Activated naive CD4-positive, alpha-beta T cell treated with anti-CD3 and anti-CD28 coated beads, Interleukin-2, amount 10 ng/mL, durations not matched to agents 7 days and 5 days (primary cell): Measurements from ENCODE around the gene SNX24.

ENCODE experiments used
- CTCF ChIA-PET: fragments of 350-600 bp; sonication (Branson Sonifier 250); formaldehyde crosslinking; loops from one replicate; lab custom pipeline; 2021; ENCODE audit warnings: antibody characterized with exemption; lab: Charles Lee
- DNase-seq: peaks from one replicate; pipeline ENCODE4 v3.0.0-alpha.2; 2020
- H3K27ac Mint-ChIP-seq: one replicate; pipeline ENCODE4 v1.8.0; 2021; ENCODE audit warnings: mild to moderate bottlenecking, moderate library complexity, mixed read lengths
- H3K27me3 Mint-ChIP-seq: one replicate; pipeline ENCODE4 v1.8.0; 2021; ENCODE audit warnings: mild to moderate bottlenecking, mixed read lengths
- H3K36me3 Mint-ChIP-seq: one replicate; pipeline ENCODE4 v1.8.0; 2021; ENCODE audit warnings: mixed read lengths
- H3K4me1 Mint-ChIP-seq: one replicate; pipeline ENCODE4 v1.8.0; 2021; ENCODE audit warnings: mixed read lengths
- H3K4me3 Mint-ChIP-seq: one replicate; pipeline ENCODE4 v1.8.0; 2021; ENCODE audit warnings: mild to moderate bottlenecking, moderate library complexity, mixed read lengths
- H3K9me3 Mint-ChIP-seq: one replicate; pipeline ENCODE4 v1.8.0; 2021; ENCODE audit warnings: mixed read lengths

The SNX24 gene

DNA sequence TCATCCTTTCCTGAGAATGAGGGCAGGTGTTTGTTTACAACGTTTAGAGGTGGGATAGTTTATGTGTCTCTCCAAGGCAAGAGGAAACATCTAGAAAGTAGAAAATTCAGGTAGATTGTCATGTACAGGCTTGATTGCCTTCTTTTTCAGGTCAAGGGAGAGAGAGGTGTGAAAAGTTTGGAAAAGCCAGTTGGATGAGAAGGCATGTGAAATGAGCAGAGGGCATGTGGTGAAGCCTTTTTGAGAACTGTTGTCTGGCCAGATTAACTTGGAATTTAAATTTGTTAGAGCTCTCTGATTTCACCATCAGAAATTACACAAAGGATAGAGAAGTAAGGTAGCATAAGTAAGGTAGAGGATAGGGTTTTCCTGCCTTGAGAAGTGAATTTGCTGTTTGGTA lies 74.6 kb downstream of the SNX24 start:
- H3K4me3 Mint-ChIP-seq: no peak overlapping the region
- CTCF ChIA-PET: no interaction called here

DNA sequence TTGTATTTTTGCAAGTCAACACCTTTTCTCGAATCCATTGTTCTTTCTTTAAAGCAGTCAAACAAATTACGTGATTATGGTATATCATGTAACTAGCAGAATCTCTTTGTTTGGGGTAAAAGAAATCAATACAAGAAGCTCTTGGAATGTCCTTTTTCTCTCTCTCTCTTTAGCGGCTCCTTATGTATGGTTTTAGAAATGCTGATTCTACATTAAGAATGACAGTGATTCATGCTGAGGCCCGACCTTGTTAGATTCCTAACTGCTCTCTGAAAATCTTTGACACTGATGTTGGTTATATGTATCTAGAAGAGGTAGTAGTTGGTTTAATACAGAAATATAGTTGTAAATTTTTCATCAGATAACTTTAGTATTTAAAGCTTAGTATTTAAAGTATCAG lies 76.4 kb downstream of the SNX24 start:
- no peaks in the 10 kb centered on the region for H3K27me3 Mint-ChIP-seq
- CTCF ChIA-PET: no interaction called here
- H3K4me1 Mint-ChIP-seq: no peaks in the 10 kb centered on the region
- H3K9me3 Mint-ChIP-seq: no peaks in the 10 kb centered on the region
- no peak overlapping the region for H3K27ac Mint-ChIP-seq
- no peak overlapping the region for H3K4me3 Mint-ChIP-seq
- H3K36me3 Mint-ChIP-seq: no peaks in the 10 kb centered on the region
- DNase-seq: no peak

More for the DNA sequence above, 74.6 kb downstream of the SNX24 start:
- no peak overlapping the region for H3K27ac Mint-ChIP-seq
- no peaks in the 10 kb centered on the region for H3K4me1 Mint-ChIP-seq
- DNase-seq: no peak
- no peaks in the 10 kb centered on the region for H3K9me3 Mint-ChIP-seq
- H3K36me3 Mint-ChIP-seq: no peaks in the 10 kb centered on the region
- no peaks in the 10 kb centered on the region for H3K27me3 Mint-ChIP-seq

DNA sequence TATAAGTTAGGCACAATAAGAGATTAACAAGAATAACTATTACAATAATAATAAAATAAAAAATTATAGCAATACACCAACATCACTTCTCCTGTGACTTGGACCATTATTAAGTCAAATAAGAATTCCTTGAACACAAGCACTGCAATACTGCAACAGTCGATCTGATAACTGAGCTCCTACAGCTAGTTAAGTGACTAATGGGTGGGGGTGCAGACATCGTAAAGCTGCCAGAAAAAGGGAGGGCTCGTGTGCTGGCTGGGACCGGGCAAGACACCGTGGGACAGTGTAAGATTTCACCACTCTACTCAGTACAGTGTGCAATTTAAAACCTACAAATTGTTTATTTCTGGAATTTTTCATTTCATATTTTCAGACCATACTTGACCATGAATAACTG lies 78.8 kb downstream of the SNX24 start:
- Mint-ChIP-seq H3K27me3 (no peaks in the 10 kb centered on the region), H3K4me3 (no peak overlapping the region), H3K4me1 (no peaks in the 10 kb centered on the region), H3K36me3 (no peaks in the 10 kb centered on the region), H3K27ac (no peak overlapping the region), H3K9me3 (no peaks in the 10 kb centered on the region)
- DNase-seq: no peak
- CTCF ChIA-PET: no interaction called here

DNA sequence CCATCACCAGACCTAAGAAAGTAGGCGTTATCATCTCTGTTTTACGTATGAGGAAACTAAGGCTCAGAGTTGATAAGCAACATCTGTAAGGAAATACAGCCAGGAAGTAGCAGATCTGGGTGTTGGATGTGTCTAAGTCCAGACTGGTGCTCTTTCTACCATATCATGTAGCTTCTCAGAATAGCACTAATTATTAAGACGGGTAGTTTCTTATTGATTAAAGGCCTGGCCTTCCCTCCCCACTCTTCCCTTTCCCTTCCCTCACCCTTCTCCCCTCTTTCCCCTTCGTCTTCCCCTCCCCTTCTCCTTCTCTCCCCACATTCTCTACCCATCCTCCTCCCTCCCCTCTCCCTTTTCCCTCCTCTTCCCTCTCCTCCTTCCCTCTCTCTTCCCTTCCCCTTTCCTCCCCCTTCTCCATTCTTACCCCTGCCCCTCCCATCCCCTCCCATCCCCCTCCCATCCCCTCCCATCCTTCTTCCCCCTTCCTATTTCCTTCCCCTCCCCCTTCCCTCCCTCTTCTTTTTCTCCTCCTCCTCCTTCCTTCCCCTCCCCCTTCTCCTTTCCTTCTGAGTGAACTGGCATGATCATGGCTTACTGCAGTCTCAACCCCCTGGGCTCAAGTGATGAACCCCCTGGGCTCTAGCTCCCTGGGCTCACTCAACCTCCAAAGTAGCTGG lies 79.4 kb downstream of the SNX24 start:
- CTCF ChIA-PET: no interaction called here
- H3K4me3 Mint-ChIP-seq: no peak overlapping the region
- no peaks in the 10 kb centered on the region for H3K4me1 Mint-ChIP-seq
- DNase-seq: no peak
- H3K27me3 Mint-ChIP-seq: no peaks in the 10 kb centered on the region
- H3K36me3 Mint-ChIP-seq: no peaks in the 10 kb centered on the region
- no peak overlapping the region for H3K27ac Mint-ChIP-seq
- H3K9me3 Mint-ChIP-seq: no peaks in the 10 kb centered on the region

DNA sequence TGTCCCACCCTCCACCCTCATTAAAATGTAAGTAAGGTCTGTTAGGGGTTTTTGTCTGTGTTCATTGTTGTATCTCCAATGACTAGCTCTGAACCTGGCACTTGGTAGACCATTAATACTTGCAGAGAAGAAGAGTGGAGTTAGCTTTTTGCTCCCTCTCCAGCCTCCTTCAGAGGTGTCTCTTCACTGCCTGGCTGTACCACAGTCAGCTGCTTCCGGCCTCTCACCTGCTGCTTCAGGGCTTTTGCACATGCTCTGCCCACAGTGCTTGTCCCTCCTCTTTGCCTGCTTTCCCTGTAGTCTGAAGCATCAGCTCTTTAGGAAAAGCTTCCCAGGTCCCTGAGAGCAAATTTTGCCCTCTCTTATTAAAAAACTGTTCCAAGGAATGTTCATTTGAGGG lies 83.6 kb downstream of the SNX24 start:
- no peak for DNase-seq
- Mint-ChIP-seq H3K4me3 (no peak overlapping the region), H3K36me3 (no peaks in the 10 kb centered on the region)

DNA sequence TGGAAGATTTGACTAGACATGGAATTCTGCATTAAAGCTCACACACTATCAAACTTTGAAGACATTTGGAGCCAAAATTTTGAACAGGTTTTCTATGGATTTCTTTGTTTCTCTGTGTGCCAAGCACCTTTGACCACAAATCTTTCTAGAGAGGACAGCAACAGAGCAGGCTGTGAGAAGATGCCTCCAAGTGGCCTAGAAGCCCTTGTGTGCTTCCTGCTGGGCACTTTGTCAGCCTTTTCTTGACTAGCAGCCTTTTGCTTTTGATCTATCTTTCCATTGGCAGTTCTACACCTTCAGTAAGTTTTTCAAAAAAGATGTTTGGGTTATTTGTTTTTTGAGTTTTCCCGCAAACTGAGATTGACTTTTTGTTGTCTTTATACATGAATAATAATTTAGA lies 84.6 kb downstream of the SNX24 start:
- Mint-ChIP-seq H3K4me1 (no peaks in the 10 kb centered on the region), H3K4me3 (no peak overlapping the region), H3K27ac (no peak overlapping the region), H3K36me3 (no peaks in the 10 kb centered on the region), H3K9me3 (no peaks in the 10 kb centered on the region), H3K27me3 (no peaks in the 10 kb centered on the region)
- CTCF ChIA-PET: no interaction called here
- no peak for DNase-seq

More for the DNA sequence above, 83.6 kb downstream of the SNX24 start:
- Mint-ChIP-seq H3K27me3 (no peaks in the 10 kb centered on the region), H3K9me3 (no peaks in the 10 kb centered on the region), H3K4me1 (no peaks in the 10 kb centered on the region), H3K27ac (no peak overlapping the region)
- CTCF ChIA-PET: interaction anchor here (0.7 kb wide), 1 partner anchor 59 kb away, joined by 6 read pairs; no protein-coding TSS in a partner anchor

DNA sequence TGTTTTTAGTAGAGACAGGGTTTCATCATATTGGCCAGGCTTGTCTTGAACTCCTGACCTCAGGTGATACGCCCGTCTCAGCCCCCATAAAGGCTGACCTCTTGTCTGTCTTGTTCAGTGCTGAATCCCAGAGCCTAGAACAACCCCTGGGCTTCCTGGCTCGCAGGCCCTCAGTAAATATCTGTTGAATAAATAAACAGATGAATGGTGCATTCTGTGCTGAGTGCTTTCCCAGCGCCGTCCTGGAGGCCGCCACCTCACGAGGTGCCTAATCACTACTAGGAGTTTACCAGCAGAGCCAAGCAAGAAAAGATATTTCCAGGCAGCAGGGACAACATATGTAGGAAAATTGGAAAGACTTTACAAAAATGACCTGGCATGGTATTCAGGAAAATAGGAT lies 88.5 kb downstream of the SNX24 start:
- Mint-ChIP-seq H3K4me3 (no peak overlapping the region), H3K36me3 (no peaks in the 10 kb centered on the region), H3K9me3 (no peaks in the 10 kb centered on the region), H3K27ac (no peak overlapping the region), H3K27me3 (no peaks in the 10 kb centered on the region), H3K4me1 (no peaks in the 10 kb centered on the region)
- no peak for DNase-seq
- CTCF ChIA-PET: no interaction called here

DNA sequence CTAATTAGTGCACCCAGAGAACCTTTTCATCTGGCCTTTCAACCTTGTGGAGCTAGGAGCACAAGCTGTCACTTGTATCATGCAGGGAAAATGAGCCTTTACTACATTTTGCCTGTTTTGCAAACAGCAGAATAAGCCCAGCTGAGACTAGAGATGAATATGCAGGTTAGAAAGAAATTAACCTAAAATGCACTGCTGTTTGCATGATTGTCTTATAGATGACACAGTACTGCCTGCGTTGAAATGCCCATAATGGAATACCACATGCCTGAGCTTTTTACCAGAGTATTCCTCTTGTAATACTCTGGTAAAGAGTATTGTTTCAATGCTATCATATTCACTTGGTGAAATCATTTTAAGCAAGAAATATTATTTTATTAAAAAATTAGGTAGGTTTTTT lies 90.7 kb downstream of the SNX24 start:
- Mint-ChIP-seq H3K9me3 (no peaks in the 10 kb centered on the region), H3K4me1 (no peaks in the 10 kb centered on the region), H3K27ac (no peak overlapping the region), H3K27me3 (no peaks in the 10 kb centered on the region), H3K36me3 (no peaks in the 10 kb centered on the region), H3K4me3 (no peak overlapping the region)
- CTCF ChIA-PET: no interaction called here
- DNase-seq: no peak

DNA sequence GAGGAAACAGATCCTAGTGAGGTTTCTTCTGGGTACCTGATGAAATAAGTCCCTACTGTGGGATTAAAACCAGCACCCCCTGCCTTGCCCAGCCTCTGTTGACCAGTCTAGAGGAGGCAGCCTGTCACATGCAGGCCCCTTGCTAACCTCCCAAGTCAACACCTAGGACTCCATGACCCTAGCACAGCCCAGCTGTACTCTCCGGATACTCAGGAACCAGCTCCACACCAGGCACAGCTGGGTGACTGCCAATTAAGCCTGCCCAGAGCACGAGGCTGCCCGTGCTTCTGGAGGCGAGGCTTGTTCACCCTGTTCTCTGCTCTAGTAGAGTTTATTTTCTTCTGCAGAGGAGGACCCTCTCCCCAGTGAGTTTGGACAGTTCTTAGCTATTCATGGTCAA lies 92.5 kb downstream of the SNX24 start:
- DNase-seq: no peak
- Mint-ChIP-seq H3K36me3 (no peaks in the 10 kb centered on the region), H3K9me3 (no peaks in the 10 kb centered on the region), H3K4me1 (no peaks in the 10 kb centered on the region), H3K27me3 (no peaks in the 10 kb centered on the region), H3K4me3 (no peak overlapping the region), H3K27ac (no peak overlapping the region)
- CTCF ChIA-PET: no interaction called here

DNA sequence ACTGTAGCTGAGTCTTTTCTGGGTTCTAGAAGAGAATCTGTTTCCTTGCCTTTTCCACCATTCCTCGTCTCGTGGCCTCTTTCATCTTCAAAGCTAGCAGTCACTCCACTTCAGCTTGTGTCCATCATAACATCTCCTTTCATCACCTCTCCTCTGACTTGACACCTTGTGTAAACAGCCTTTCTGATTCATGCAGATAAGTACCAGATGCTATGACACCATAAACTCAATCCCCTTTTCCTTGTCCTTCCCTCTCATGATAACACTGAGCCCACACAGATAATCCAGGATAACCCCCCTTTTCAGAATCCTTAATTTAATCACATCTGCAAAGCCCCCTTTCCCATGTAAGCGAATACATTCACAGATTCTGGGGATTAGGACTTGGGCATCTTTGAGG lies 95.5 kb downstream of the SNX24 start:
- Mint-ChIP-seq H3K36me3 (no peaks in the 10 kb centered on the region), H3K4me1 (no peaks in the 10 kb centered on the region), H3K27me3 (no peaks in the 10 kb centered on the region), H3K27ac (no peak overlapping the region), H3K9me3 (no peaks in the 10 kb centered on the region), H3K4me3 (no peak overlapping the region)
- CTCF ChIA-PET: no interaction called here
- DNase-seq: no peak

DNA sequence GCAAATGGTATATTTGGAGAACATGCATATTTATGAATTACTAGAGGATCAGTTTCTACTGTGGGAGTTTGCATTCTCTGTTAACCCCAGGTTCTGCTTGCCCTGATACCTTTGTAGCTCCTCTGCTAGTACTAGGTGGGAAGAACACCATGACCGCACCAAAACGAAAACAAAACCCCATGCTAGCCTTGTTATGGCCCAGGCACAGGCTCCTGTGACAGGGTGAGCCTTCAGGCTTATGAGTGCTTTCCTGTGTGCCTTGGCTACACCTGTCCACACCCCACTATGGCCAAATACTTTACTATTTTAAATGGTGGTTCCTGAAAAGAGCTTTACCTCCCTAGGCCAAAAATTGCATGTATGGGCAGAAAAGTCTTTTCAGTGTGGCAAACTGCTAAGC lies 96.3 kb downstream of the SNX24 start:
- no peak for DNase-seq
- H3K27me3 Mint-ChIP-seq: no peaks in the 10 kb centered on the region
- CTCF ChIA-PET: no interaction called here
- no peaks in the 10 kb centered on the region for H3K9me3 Mint-ChIP-seq
- no peak overlapping the region for H3K4me3 Mint-ChIP-seq
- no peaks in the 10 kb centered on the region for H3K36me3 Mint-ChIP-seq
- H3K27ac Mint-ChIP-seq: no peak overlapping the region
- H3K4me1 Mint-ChIP-seq: no peaks in the 10 kb centered on the region

DNA sequence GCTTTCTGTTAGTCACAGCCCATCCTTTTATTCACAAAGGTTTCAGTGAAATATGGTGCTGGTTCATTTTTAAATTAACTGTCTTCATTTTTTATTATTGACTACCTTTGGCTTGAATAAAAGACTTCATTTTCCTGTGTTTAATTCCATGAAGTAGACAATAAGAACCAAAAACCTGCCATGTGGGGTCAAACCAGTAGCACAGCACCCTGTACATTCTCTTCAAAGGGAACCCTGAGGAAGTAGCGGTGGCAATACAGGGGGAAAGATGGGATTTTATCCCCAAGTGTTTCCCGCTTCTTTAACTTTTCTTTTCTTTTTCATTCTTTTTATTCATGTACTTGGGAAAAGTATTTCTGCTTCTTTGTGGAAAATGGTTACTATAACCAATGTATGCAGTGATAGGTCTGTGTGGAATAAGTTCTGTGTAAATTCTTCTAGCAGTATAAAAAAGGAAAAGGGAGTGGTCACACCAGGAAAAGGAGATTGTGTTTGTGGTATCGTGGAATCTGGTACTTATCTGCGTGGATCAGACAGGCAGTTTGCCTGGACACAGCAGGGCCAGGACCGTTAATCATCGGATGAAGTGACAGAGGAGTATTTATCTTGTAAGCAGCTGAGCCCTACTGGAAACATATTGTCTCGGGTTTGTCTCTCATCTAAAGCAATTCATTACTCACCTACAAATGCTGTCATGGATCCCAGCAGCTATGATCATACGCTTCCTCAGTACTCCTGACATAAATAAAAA lies 96.9 kb downstream of the SNX24 start:
- no peak for DNase-seq
- no peaks in the 10 kb centered on the region for H3K36me3 Mint-ChIP-seq
- H3K27me3 Mint-ChIP-seq: no peaks in the 10 kb centered on the region
- no peaks in the 10 kb centered on the region for H3K9me3 Mint-ChIP-seq
- no peaks in the 10 kb centered on the region for H3K4me1 Mint-ChIP-seq
- CTCF ChIA-PET: no interaction called here
- no peak overlapping the region for H3K4me3 Mint-ChIP-seq
- H3K27ac Mint-ChIP-seq: no peak overlapping the region

DNA sequence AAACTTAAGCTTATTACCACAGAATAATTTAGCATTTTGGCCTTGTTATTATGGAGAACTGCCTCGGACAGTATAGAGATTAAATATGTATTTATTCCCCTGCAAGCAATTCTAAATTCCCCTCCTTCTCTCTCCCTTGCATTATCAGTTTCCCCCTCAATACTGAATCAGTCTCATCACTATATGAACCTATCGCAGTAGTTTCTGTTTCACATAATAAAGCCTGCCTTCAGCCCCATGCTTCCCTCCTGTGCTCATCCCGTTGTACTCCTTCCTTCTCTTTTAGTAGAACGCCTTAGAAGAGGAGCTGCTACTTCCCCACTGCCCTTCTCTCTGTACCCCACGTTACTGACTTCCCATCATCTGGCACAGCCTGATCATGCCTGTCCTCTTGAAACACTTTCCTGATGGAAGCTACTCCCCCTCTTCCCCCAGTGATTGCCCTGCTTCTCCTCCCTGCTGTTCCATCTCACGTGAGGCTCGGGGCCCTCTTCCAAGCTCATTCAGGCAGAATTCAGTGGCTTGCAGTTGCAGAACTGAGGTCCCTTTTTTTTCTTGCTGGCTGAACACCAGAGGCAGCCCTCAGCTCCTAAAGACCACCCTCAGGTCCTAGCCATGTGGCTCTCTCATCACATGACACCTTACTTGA lies 97.8 kb downstream of the SNX24 start:
- CTCF ChIA-PET: no interaction called here
- no peaks in the 10 kb centered on the region for H3K36me3 Mint-ChIP-seq
- H3K4me1 Mint-ChIP-seq: no peaks in the 10 kb centered on the region
- H3K4me3 Mint-ChIP-seq: no peak overlapping the region
- no peak for DNase-seq
- no peak overlapping the region for H3K27ac Mint-ChIP-seq
- no peaks in the 10 kb centered on the region for H3K9me3 Mint-ChIP-seq
- H3K27me3 Mint-ChIP-seq: no peaks in the 10 kb centered on the region

DNA sequence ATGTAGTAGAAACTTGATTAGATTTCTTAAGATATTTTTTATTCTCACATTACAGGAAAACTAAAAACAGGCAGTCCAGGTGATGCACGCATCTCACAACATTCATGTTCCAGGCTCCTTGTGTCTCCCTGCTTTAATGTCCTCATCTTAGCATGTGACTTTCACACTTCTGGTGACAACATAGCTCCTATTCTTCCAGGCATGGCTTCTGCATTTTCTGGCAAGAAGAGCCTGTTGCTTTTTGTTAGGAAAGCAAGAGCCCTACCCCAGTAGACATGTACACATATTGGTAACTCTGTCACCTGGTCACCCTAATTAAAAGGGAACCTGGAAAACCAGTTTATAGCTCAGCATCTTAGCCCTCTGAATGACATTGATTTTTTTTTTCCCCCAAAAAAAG lies 98.6 kb downstream of the SNX24 start:
- Mint-ChIP-seq H3K27me3 (no peaks in the 10 kb centered on the region), H3K9me3 (no peaks in the 10 kb centered on the region), H3K27ac (no peak overlapping the region), H3K4me3 (no peak overlapping the region), H3K4me1 (no peaks in the 10 kb centered on the region), H3K36me3 (no peaks in the 10 kb centered on the region)
- CTCF ChIA-PET: no interaction called here
- no peak for DNase-seq

DNA sequence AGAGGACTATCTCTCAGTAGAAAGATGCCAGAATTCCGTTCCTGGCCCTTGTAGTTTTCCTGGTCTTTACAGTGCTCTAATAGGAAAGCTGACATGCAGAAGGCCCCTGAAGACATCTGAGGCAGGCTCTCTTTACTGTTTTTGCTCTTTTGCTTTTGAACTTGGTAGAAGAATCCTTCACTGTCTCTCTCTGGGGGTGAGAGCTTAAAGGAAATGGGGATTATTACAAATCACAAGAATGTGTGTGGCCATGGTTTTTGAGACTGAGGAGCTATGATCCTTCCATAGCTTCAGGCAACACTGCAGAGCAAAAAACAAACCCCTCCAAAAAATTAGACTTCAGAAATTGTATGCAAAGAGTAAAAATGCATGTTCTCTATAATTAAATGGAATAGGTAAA lies 102.0 kb downstream of the SNX24 start:
- no peaks in the 10 kb centered on the region for H3K9me3 Mint-ChIP-seq
- no peaks in the 10 kb centered on the region for H3K36me3 Mint-ChIP-seq
- CTCF ChIA-PET: no interaction called here
- H3K27me3 Mint-ChIP-seq: no peaks in the 10 kb centered on the region
- H3K4me1 Mint-ChIP-seq: no peaks in the 10 kb centered on the region
- DNase-seq: no peak
- H3K27ac Mint-ChIP-seq: no peak overlapping the region
- H3K4me3 Mint-ChIP-seq: no peak overlapping the region
